Medulla oblongata (tissue), 1 donor: ENCODE measurements around the gene KIAA1958.
"Not testable (repeated sequence)": the region's sequence is repeated elsewhere in the genome, so short reads cannot be mapped to it uniquely, and the experiment has no call there.

Experiments used
- DNase-seq: peaks from one replicate; pipeline ENCODE4 v3.0.0-alpha.2; 2015; ENCODE audit errors: extremely low spot score

Gene KIAA1958

GRCh38 chr9:112659906-112660305, 173.3 kb downstream of the KIAA1958 start:
- DNase-seq, result no peak

GRCh38 chr9:112663681-112664080, 177.1 kb downstream of the KIAA1958 start:
- no peak for DNase-seq

- no peak for DNase-seq
Measured at GRCh38 chr9:112664531-112664930, 177.9 kb downstream of the KIAA1958 start.

- DNase-seq, result peak; percentile 13
Measured at GRCh38 chr9:112665347-112665746, 178.7 kb downstream of the KIAA1958 start.

- no peak for DNase-seq
Measured at GRCh38 chr9:112669326-112669725, 182.7 kb downstream of the KIAA1958 start.

GRCh38 chr9:112670991-112671625, 184.5 kb downstream of the KIAA1958 start:
- no peak for DNase-seq

GRCh38 chr9:112673221-112673620, 186.6 kb downstream of the KIAA1958 start:
- DNase-seq, result not testable (repeated sequence)

GRCh38 chr9:112677040-112677439, 190.4 kb downstream of the KIAA1958 start:
- DNase-seq, result no peak

GRCh38 chr9:112680731-112681402, 194.2 kb downstream of the KIAA1958 start:
- no peak for DNase-seq

GRCh38 chr9:112689161-112689740, 202.6 kb downstream of the KIAA1958 start:
- DNase-seq, result no peak

- no peak for DNase-seq
Measured at GRCh38 chr9:112694706-112695555, 208.3 kb downstream of the KIAA1958 start.

- DNase-seq, result no peak
Measured at GRCh38 chr9:112696461-112696860, 209.8 kb downstream of the KIAA1958 start.

- DNase-seq, result no peak
Measured at GRCh38 chr9:112699230-112699629, 212.6 kb downstream of the KIAA1958 start.

GRCh38 chr9:112700085-112700484, 213.5 kb downstream of the KIAA1958 start:
- no peak for DNase-seq

- DNase-seq, result no peak
Measured at GRCh38 chr9:112703304-112703703, 216.7 kb downstream of the KIAA1958 start.

- DNase-seq, result peak; percentile 81
Measured at GRCh38 chr9:112705768-112706427, 219.3 kb downstream of the KIAA1958 start.

GRCh38 chr9:112711050-112711689, 224.5 kb downstream of the KIAA1958 start:
- DNase-seq, result peak; percentile 73

- DNase-seq, result no peak
Measured at GRCh38 chr9:112712678-112713077, 226.1 kb downstream of the KIAA1958 start.

GRCh38 chr9:112717661-112718331, 231.2 kb downstream of the KIAA1958 start, which contains the start of gene INIP:
Gene INIP, minus strand, starts transcription at chr9:112718117. Its CDS starts 1,632 bp downstream, at chr9:112716485.
- peak; percentile 98 for DNase-seq
